Panc1 (cell line): ENCODE results near the gene CAPN10. TPM values are rescaled to one million over a fixed set of nuclear protein-coding genes. Genes with fewer than 3 reads are reported as not detected.

ENCODE experiments used
- ATAC-seq: fragments of 200-7000 bp; cut with Tn5 transposase; 2 replicates; pipeline ENCODE4 v1.9.1; 2020; ENCODE audit warnings: mild to moderate bottlenecking, moderate library complexity
- BruUV-seq: library from RNA; stranded (reverse); fragments of 400-500 nt; replicated peaks from 2 replicates; lab custom pipeline; 2021; lab: Mats Ljungman, UMichigan
- CTCF ChIA-PET: fragments of 300-600 bp; sonication (Branson Sonifier 250); formaldehyde crosslinking; loops from one replicate; lab custom pipeline; 2022; ENCODE audit warnings: antibody characterized with exemption; lab: Charles Lee
- POLR2A ChIA-PET: fragments of 300-600 bp; sonication (Branson Sonifier 250); formaldehyde crosslinking; loops from one replicate; lab custom pipeline; 2022; ENCODE audit warnings: antibody characterized with exemption; lab: Charles Lee
- DNase-seq: peaks from one replicate; pipeline ENCODE4 v3.0.0-alpha.2; 2010; ENCODE audit warnings: low read depth, low spot score
- H3K27ac ChIP-seq: 2 replicates; pipeline ENCODE4 v1.5.1; 2011; ENCODE audit warnings: mild to moderate bottlenecking, low read length, inconsistent platforms
- H3K27me3 ChIP-seq: fragments of 200-500 bp; sonication (Bioruptor generic); 2 replicates; pipeline ENCODE4 v1.6.0; 2014; ENCODE audit warnings: low read length, inconsistent platforms; ENCODE audit not compliant: control insufficient read depth, insufficient read depth
- H3K36me3 ChIP-seq: fragments of 200-500 bp; sonication (Bioruptor generic); 2 replicates; pipeline ENCODE4 v1.5.1; 2014; ENCODE audit warnings: inconsistent platforms, mild to moderate bottlenecking, low read length, moderate library complexity; ENCODE audit not compliant: control insufficient read depth, insufficient read depth
- H3K4me1 ChIP-seq: 2 replicates; pipeline ENCODE4 v1.5.1; 2011; ENCODE audit warnings: inconsistent platforms, mild to moderate bottlenecking, low read length, moderate library complexity; ENCODE audit not compliant: control insufficient read depth, insufficient read depth
- H3K4me3 ChIP-seq, 2 experiments: 2 replicates each; pipeline ENCODE4 v1.5.1; 2011 to 2012; ENCODE audit warnings: low read depth in 2 of 2, low read length in 2 of 2, mild to moderate bottlenecking in 2 of 2, inconsistent platforms in 1 of 2, moderate library complexity in 1 of 2
- H3K9me3 ChIP-seq: fragments of 200-500 bp; sonication (Bioruptor generic); 2 replicates; pipeline ENCODE4 v1.5.1; 2014; ENCODE audit warnings: low read depth, mild to moderate bottlenecking, inconsistent platforms, low read length, moderate library complexity; ENCODE audit not compliant: control insufficient read depth, insufficient read depth
- POLR2AphosphoS5 ChIP-seq: IDR thresholded peaks from 2 replicates; pipeline ENCODE4 v1.6.1; 2012; ENCODE audit warnings: mild to moderate bottlenecking, low read depth, low read length, moderate library complexity
- SIN3A ChIP-seq: IDR thresholded peaks from 2 replicates; pipeline ENCODE4 v1.6.1; 2012; ENCODE audit warnings: low read depth, mild to moderate bottlenecking, low read length, moderate library complexity, borderline replicate concordance; ENCODE audit not compliant: insufficient read depth
- TCF7L2 ChIP-seq: IDR thresholded peaks from 2 replicates; pipeline ENCODE4 v1.6.1; 2011; ENCODE audit warnings: mild to moderate bottlenecking, low read depth, low read length, inconsistent platforms
- in situ Hi-C: cut with HindIII; loops from 2 replicates; pipeline ENCODE4 v1.10.0; 2016; ENCODE audit warnings: low sequenced_read_pairs, low pct_unique_long_range_greater_than_20kb
- intact Hi-C: fragments of 100-400 bp; cut with micrococcal nuclease; formaldehyde crosslinking; loops from one replicate; pipeline ENCODE4 v1.10.0; 2022; ENCODE audit not compliant: unreplicated experiment
- total RNA-seq: library from RNA; stranded (reverse); gene quantifications from one replicate; pipeline ENCODE4 v1.2.1, GENCODE V29; 2021; ENCODE audit not compliant: unreplicated experiment
- TF ChIP-seq, protein P1 (sequence below), 2 experiments: IDR thresholded peaks; 2 replicates each; pipeline ENCODE4 v1.6.1; 2011 to 2012; ENCODE audit warnings: low read depth in 2 of 2, control low read depth in 1 of 2, low read length in 1 of 2, mild to moderate bottlenecking in 1 of 2, moderate library complexity in 1 of 2; ENCODE audit not compliant: insufficient read depth in 1 of 2
- TF ChIP-seq, protein P2 (sequence below): fragments of 450-650 bp; IDR thresholded peaks from 2 replicates; pipeline ENCODE4 v1.5.1; 2017; ENCODE audit warnings: mild to moderate bottlenecking

CAPN10 gene
- total RNA-seq, 1 experiment from 2014 or later = 38.6 TPM

DNA sequence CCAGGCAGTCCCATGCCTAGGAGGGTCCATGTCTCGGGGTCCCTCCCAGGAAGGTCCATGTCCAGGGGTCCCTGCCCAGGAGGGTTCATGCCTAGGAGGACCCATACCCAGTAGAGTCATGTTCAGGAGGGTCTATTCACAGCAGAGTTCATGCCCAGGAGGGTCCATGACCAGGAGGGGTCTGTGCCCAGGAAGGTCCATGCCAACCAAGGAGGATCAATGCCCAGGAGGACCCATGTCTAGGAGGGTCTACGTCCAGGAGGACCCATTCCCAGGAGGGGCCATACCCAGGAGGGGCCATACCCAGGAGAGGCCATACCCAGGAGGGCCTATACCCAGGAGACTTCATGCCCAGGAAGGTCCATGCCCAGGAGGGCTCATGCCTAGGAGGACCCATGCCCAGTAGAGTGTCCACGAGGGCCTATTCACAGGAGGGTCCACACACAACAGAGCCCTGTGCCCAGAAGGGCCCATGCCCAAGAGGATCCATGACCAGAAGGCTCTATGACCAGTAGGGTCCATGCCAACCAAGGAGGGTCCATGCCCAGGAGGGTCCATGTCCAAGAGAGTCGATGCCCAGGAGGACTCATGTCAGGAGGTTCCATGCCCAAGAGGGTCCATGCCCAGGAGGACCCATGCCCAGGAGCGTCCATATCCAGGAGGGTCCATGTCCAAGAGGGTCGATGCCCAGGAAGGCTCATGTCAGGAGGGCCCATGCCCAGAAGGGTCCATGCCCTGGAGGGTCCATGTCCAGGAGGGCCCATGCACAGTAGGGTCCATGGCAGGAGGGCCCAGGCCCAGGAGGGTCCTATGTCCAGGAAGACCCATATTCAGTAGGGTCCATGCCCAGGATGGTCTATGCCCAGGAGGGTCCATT lies 48.8 kb downstream of the CAPN10 start:
- Histone ChIP-seq H3K36me3 (no peaks in the 10 kb centered on the region), H3K27ac (no peak overlapping the region), H3K9me3 (no peaks in the 10 kb centered on the region), H3K4me1 (no peaks in the 10 kb centered on the region), H3K27me3 (no peaks in the 10 kb centered on the region), H3K4me3 (no peak overlapping the region)
- ChIA-PET POLR2A (no interaction called here), CTCF (no interaction called here)
- no peak for ATAC-seq
- DNase-seq = no peak
- in situ Hi-C loops = no loop called here
- intact Hi-C loops = no loop called here
- TF ChIP-seq, protein P1, sequence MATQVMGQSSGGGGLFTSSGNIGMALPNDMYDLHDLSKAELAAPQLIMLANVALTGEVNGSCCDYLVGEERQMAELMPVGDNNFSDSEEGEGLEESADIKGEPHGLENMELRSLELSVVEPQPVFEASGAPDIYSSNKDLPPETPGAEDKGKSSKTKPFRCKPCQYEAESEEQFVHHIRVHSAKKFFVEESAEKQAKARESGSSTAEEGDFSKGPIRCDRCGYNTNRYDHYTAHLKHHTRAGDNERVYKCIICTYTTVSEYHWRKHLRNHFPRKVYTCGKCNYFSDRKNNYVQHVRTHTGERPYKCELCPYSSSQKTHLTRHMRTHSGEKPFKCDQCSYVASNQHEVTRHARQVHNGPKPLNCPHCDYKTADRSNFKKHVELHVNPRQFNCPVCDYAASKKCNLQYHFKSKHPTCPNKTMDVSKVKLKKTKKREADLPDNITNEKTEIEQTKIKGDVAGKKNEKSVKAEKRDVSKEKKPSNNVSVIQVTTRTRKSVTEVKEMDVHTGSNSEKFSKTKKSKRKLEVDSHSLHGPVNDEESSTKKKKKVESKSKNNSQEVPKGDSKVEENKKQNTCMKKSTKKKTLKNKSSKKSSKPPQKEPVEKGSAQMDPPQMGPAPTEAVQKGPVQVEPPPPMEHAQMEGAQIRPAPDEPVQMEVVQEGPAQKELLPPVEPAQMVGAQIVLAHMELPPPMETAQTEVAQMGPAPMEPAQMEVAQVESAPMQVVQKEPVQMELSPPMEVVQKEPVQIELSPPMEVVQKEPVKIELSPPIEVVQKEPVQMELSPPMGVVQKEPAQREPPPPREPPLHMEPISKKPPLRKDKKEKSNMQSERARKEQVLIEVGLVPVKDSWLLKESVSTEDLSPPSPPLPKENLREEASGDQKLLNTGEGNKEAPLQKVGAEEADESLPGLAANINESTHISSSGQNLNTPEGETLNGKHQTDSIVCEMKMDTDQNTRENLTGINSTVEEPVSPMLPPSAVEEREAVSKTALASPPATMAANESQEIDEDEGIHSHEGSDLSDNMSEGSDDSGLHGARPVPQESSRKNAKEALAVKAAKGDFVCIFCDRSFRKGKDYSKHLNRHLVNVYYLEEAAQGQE (IDR thresholded peaks at IDR 0.05; ENCODE audit: insufficient read depth in 1 of 2, low read depth in 2 of 2, low read length in 1 of 2) = no peak
- TF ChIP-seq, protein P2, sequence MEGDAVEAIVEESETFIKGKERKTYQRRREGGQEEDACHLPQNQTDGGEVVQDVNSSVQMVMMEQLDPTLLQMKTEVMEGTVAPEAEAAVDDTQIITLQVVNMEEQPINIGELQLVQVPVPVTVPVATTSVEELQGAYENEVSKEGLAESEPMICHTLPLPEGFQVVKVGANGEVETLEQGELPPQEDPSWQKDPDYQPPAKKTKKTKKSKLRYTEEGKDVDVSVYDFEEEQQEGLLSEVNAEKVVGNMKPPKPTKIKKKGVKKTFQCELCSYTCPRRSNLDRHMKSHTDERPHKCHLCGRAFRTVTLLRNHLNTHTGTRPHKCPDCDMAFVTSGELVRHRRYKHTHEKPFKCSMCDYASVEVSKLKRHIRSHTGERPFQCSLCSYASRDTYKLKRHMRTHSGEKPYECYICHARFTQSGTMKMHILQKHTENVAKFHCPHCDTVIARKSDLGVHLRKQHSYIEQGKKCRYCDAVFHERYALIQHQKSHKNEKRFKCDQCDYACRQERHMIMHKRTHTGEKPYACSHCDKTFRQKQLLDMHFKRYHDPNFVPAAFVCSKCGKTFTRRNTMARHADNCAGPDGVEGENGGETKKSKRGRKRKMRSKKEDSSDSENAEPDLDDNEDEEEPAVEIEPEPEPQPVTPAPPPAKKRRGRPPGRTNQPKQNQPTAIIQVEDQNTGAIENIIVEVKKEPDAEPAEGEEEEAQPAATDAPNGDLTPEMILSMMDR = no peak
- TF ChIP-seq POLR2AphosphoS5 (no peak), TCF7L2 (no peak), SIN3A (no peak)
- BruUV-seq = no TSS peak

DNA sequence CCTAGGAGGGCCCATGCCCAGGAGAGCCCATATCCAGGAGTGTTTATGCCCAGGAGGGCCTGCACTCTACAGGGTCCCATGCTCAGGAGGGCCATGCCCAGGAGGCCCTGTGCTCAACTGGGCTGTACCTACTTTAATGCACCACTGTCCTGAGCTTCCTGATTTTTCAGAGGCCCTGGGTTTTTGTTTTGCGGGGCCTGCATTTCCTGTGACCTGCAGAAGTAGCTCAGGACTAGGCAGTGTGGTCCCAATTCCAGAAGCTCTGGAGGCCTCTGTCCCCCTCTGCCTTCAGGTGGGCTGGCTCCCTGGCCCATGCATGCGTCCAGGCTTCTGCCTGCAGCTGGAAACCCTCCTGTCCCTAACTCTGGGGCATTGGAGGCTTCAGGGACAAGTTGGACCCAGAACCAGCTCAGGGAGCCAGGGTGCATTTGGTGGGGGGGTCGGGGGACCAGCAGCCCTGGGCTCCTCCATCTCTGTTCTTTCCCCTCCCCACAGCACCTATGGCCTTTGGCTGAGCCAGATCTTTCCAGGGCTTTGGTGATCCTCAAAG lies 49.5 kb downstream of the CAPN10 start:
- TF ChIP-seq, protein P1 (IDR thresholded peaks at IDR 0.05; ENCODE audit: insufficient read depth in 1 of 2, low read depth in 2 of 2, low read length in 1 of 2) = no peak
- TF ChIP-seq SIN3A = no peak
- TF ChIP-seq POLR2AphosphoS5 = no peak
- TF ChIP-seq, protein P2 = no peak
- TF ChIP-seq TCF7L2 = no peak
- ATAC-seq (no peak), DNase-seq (no peak)
- H3K36me3 ChIP-seq = no peaks in the 10 kb centered on the region
- H3K4me3 ChIP-seq = no peak overlapping the region
- H3K9me3 ChIP-seq = no peaks in the 10 kb centered on the region
- no peaks in the 10 kb centered on the region for H3K4me1 ChIP-seq
- in situ Hi-C loops = no loop called here
- BruUV-seq = no TSS peak
- H3K27me3 ChIP-seq = no peaks in the 10 kb centered on the region
- intact Hi-C loops = no loop called here
- CTCF ChIA-PET = no interaction called here
- POLR2A ChIA-PET = no interaction called here
- no peak overlapping the region for H3K27ac ChIP-seq
